HepG2 (cell line): ENCODE data around the gene TMTC2.

ENCODE experiments used
- CREM ChIP-seq, 2 experiments: sonication (generic) in 1 of 2; formaldehyde crosslinking in 1 of 2; IDR thresholded peaks; 2 replicates each; pipeline versions ENCODE4 v1.4.0 to v1.6.1; 2016 to 2020; ENCODE audit warnings: antibody characterized with exemption in 1 of 2, mild to moderate bottlenecking in 1 of 2, missing genetic modification reagents in 1 of 2
- EED ChIP-seq: sonication (generic); formaldehyde crosslinking; IDR thresholded peaks from 2 replicates; pipeline ENCODE4 v1.5.0; 2020; ENCODE audit warnings: mild to moderate bottlenecking, missing genetic modification reagents
- ISX ChIP-seq: sonication (generic); formaldehyde crosslinking; conservative IDR thresholded peaks from 2 replicates; pipeline ENCODE4 v1.5.0; 2020; ENCODE audit warnings: missing genetic modification reagents
- PHF8 ChIP-seq: sonication (generic); formaldehyde crosslinking; IDR thresholded peaks from 2 replicates; pipeline ENCODE4 v1.5.0; 2020; ENCODE audit warnings: missing genetic modification reagents
- TAF1 ChIP-seq: sonication (generic); formaldehyde crosslinking; IDR thresholded peaks from 2 replicates; pipeline ENCODE4 v1.4.0; 2020; ENCODE audit warnings: missing genetic modification reagents
- ZNF431 ChIP-seq: sonication (generic); formaldehyde crosslinking; IDR thresholded peaks from 2 replicates; pipeline ENCODE4 v1.9.0; 2022; ENCODE audit warnings: missing genetic modification reagents, low read depth, mild to moderate bottlenecking, borderline replicate concordance
- TF ChIP-seq, protein P1 (sequence below): sonication (generic); formaldehyde crosslinking; IDR thresholded peaks from 2 replicates; pipeline ENCODE4 v1.5.0; 2020; ENCODE audit warnings: missing genetic modification reagents
- TF ChIP-seq, protein P2 (sequence below), 2 experiments: sonication (generic) in 1 of 2; formaldehyde crosslinking in 1 of 2; IDR thresholded peaks; 2 replicates each; pipeline versions ENCODE4 v1.5.1 to v1.6.1; 2011 to 2020; ENCODE audit warnings: borderline replicate concordance in 1 of 2, low read depth in 1 of 2, low read length in 1 of 2, mild to moderate bottlenecking in 1 of 2, missing genetic modification reagents in 1 of 2, moderate library complexity in 1 of 2
- TF ChIP-seq, protein P3 (sequence below): sonication (generic); formaldehyde crosslinking; IDR thresholded peaks from 2 replicates; pipeline ENCODE4 v1.5.0; 2020; ENCODE audit warnings: missing genetic modification reagents

DNA sequence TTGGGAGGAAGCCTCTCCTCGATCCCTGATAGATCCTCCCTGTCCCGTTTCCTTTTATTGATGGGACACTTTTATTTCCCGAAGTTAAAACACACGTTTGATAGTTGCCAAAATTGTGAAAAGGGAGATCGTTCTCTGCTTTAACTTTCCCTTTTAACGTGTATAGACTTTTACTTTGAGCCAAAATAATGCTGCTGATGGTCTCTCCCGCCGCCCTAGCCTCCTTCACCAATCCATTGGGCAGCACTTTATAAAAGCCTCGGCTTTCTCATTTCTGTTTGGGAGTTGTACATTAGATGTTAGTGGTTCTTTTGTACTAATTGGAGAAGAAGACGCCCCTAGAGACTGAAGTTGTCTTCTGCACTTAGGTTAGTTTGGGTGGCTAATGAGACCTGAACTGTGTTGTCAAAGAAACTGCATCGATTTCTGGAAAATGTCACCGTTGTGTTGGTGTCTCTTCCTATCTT, 1.4 kb downstream of the TMTC2 start:
- TF ChIP-seq CREM (IDR thresholded peaks at IDR 0.05): no peak
- no peak for TF ChIP-seq CREM (CRISPR knock-in tag; IDR thresholded peaks at IDR 0.05)
- TF ChIP-seq, protein P1, sequence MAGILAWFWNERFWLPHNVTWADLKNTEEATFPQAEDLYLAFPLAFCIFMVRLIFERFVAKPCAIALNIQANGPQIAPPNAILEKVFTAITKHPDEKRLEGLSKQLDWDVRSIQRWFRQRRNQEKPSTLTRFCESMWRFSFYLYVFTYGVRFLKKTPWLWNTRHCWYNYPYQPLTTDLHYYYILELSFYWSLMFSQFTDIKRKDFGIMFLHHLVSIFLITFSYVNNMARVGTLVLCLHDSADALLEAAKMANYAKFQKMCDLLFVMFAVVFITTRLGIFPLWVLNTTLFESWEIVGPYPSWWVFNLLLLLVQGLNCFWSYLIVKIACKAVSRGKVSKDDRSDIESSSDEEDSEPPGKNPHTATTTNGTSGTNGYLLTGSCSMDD (CRISPR knock-in tag): no peak
- TF ChIP-seq ZNF431 (CRISPR knock-in tag): no peak
- no peak for TF ChIP-seq EED (CRISPR knock-in tag)
- no peak for TF ChIP-seq TAF1 (CRISPR knock-in tag)
- TF ChIP-seq, protein P2, sequence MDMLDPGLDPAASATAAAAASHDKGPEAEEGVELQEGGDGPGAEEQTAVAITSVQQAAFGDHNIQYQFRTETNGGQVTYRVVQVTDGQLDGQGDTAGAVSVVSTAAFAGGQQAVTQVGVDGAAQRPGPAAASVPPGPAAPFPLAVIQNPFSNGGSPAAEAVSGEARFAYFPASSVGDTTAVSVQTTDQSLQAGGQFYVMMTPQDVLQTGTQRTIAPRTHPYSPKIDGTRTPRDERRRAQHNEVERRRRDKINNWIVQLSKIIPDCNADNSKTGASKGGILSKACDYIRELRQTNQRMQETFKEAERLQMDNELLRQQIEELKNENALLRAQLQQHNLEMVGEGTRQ (IDR thresholded peaks at IDR 0.05; ENCODE audit: low read depth, low read length): no peak
- TF ChIP-seq, protein P2 (CRISPR knock-in tag; IDR thresholded peaks at IDR 0.05; ENCODE audit: borderline replicate concordance): no peak
- TF ChIP-seq ISX (CRISPR knock-in tag): no peak
- TF ChIP-seq, protein P3, sequence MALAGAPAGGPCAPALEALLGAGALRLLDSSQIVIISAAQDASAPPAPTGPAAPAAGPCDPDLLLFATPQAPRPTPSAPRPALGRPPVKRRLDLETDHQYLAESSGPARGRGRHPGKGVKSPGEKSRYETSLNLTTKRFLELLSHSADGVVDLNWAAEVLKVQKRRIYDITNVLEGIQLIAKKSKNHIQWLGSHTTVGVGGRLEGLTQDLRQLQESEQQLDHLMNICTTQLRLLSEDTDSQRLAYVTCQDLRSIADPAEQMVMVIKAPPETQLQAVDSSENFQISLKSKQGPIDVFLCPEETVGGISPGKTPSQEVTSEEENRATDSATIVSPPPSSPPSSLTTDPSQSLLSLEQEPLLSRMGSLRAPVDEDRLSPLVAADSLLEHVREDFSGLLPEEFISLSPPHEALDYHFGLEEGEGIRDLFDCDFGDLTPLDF: no peak
- no peak for TF ChIP-seq PHF8 (CRISPR knock-in tag)
